Sciatic nerve (tissue), 2 donors: ENCODE data around the gene ITGB8. TPM values are rescaled to one million over a fixed set of nuclear protein-coding genes. Genes with fewer than 3 reads are reported as not detected.
A peak's percentile ranks its signal among the peaks of the same experiment; 100 is the strongest.

ENCODE experiments used
- ATAC-seq: fragments of 200-7000 bp; cut with Tn5 transposase; one replicate; pipeline ENCODE4 v1.9.1; 2020; ENCODE audit warnings: mild to moderate bottlenecking, moderate library complexity
- DNase-seq: peaks from one replicate; pipeline ENCODE4 v3.0.0-alpha.2; 2020; ENCODE audit warnings: low spot score
- intact Hi-C: fragments of 100-400 bp; cut with DNase I; formaldehyde crosslinking; loops from one replicate; pipeline ENCODE4 v1.14.2; 2022
- total RNA-seq: library from RNA; stranded (reverse); fragmentation: NEBNext Ultra II Directional; extraction: Animal tissue kit (Norgen Biotek cat#: 25700); gene quantifications from one replicate; pipeline ENCODE4 v1.2.1, GENCODE V29; 2021
- donor health status: DM: no; HTN: no; CAD: no.
- donor health status: DM: no; HTN: no; CAD: no.

Gene ITGB8
- total RNA-seq, 1 donor from 2014 or later, result 207 TPM

DNA sequence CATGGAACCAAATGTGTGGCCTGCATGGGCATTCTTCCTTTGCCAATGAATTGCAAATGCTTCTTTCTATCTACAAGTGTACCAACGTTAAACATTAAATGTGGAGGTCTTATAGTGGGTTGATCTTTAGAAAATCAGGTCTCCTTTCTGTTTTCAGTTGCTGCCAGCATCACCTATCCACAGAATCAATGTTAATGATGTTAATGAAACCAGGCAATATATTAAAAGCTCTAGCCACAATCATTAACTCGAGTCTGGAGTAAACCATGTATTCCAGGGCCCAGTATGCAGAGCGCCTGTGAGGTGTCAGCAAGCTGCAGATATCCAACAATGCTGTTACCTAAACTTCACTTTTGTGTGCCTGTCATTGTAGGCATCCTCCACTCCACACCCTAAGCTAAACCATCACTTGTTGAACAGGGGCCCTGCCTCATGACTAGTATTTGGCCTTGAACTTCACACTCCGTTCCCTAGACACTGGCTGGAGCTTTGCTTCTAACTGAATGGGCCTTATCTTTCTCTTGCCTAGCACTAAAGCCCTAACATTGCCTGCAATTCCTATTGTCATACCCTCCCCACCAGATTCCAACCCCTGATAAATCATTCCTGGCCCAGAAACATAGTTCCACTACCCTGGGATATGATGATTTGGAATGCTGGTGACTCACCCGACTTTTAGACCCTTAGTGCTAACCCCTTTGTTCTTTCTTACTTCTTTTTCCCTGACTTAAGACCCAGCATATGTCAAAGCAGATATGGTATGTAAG lies 24.3 kb upstream of the ITGB8 start:
- DNase-seq (no peak), ATAC-seq (no peak)
- intact Hi-C loops, result no loop called here

GRCh38 chr7:20307119-20307518 lies 23.6 kb upstream of the ITGB8 start:
- ATAC-seq (no peak), DNase-seq (no peak)
- intact Hi-C loops, result no loop called here

DNA sequence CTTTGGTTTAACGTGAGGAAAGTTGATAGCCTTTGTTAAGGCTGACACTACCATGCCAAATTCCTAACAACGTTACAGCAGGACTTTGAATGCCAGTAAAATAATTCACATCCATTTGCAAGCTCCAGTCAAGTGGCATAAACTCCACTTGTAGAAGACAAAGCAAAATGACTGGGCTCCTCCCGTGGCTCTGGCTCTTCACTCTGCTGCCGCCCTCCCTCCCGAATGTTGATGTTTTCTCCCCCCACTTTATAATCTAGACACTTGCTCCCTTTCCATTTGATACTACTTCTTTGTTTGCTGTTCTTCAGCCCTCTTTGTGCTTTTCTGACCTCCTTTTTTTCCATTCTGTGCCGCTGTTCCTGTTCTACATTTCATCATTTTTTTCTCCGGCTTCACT lies 22.8 kb upstream of the ITGB8 start:
- ATAC-seq (no peak), DNase-seq (no peak)
- intact Hi-C loops, result no loop called here

- DNase-seq (no peak), ATAC-seq (no peak)
- intact Hi-C loops, result no loop called here
These were observed 20.4 kb upstream of the ITGB8 start for GRCh38 chr7:20310301-20310700.

- intact Hi-C loops, result no loop called here
- DNase-seq (no peak), ATAC-seq (no peak)
These were observed 19.5 kb upstream of the ITGB8 start for GRCh38 chr7:20310963-20311742.

- no peak for ATAC-seq
- intact Hi-C loops, result no loop called here
- no peak for DNase-seq
These were observed 19.0 kb upstream of the ITGB8 start for GRCh38 chr7:20311743-20312042.

DNA sequence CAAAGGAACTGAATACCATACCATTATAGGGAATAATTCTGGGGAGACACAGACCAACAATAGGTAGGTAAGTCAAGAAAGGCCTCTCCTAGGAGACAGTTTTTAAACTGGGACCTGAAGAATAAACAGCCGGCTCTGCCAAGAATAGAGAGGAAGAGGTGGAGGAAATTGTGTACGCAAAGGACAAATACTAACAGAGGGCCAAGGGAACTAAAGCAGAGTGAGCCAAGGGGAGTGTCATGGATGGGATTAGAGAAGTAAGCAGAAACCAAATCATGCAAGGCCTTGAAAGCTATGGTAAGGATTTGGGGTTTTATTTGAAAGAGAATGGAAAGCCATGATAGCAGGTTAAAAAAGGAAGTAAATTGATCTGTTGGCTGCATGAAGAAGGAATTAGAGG lies 18.1 kb upstream of the ITGB8 start:
- ATAC-seq, result no peak
- DNase-seq, result no peak
- intact Hi-C loops, result no loop called here

DNA sequence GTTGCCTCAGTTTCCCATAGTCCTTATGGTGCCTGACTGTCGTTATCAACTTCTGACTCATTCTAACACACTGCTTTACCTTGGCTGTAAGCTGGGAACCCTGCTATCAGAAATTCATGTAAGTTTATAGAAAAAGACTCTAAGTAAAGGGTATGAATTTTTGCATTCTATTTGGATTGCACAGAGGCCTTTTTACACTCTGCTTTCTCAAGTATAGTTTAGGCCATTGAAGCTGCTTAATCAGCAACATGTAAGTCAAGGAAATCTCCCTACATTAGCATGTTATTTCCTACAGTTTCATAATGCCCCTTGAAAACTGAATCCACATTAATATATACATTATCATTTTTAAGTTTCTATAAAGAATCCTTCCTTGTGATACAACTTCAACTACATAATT lies 17.1 kb upstream of the ITGB8 start:
- no peak for ATAC-seq
- intact Hi-C loops, result no loop called here
- DNase-seq, result no peak

DNA sequence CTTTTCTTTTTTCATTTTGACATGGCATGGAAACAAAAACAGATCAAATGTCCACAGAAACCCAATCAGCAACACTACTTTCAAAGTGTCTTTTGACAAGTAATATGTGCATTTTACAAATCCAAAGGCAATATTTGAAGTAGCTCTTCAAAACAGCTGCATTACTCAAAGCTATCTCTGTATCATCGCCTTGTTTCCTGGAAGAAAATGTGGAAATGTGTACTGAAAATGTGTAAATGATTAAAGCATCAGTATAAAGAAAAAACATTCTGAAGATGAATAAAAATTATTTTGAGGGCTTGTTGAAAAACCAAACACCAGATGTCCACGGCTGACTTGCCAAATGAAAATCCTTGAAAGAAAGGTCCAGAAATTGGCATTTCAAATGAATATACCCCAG lies 16.5 kb upstream of the ITGB8 start:
- intact Hi-C loops, result no loop called here
- ATAC-seq, result no peak
- no peak for DNase-seq

DNA sequence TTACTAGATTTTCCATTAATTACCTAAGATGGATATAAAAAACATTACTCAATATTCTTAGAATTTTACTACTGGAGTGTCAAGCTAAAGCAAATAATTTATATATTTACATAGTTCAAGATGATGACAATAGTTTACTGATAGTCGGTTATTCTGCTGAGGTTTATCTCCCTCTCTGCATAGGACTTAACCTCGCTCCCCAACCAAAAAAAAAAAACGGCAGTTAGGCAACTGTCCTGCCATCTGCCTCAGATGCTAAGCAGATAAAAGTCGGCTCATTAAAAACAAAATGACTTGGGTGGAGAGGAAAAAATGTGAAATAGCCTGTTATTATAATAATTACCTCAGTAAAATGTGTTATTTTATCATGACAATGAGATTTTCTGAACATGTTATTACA lies 14.0 kb upstream of the ITGB8 start:
- DNase-seq (no peak), ATAC-seq (no peak)
- intact Hi-C loops, result no loop called here

GRCh38 chr7:20317413-20317812 lies 13.3 kb upstream of the ITGB8 start:
- intact Hi-C loops, result no loop called here
- DNase-seq (no peak), ATAC-seq (no peak)

DNA sequence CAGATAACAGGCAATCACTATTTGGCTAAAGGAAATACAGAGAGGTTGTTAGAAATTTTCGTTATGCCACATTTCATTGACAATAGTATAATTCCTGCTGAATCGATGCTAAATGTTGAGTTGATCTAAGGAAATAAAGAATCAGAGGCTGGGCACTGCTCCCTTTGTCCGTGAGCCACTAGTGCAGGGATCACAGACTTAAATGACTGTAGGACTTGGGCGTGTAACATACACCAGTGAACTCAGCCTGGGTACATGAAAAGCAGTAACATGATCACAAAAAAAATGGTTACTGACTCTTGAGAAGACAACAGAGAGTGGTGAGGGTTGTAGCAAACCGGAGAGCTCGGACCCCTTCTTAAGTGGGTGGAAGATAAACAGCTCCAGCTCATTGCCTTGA lies 11.8 kb upstream of the ITGB8 start:
- ATAC-seq (no peak), DNase-seq (no peak)
- intact Hi-C loops, result no loop called here

- no peak for ATAC-seq
- DNase-seq, result no peak
- intact Hi-C loops, result no loop called here
These were observed 10.4 kb upstream of the ITGB8 start for GRCh38 chr7:20320322-20320721.

DNA sequence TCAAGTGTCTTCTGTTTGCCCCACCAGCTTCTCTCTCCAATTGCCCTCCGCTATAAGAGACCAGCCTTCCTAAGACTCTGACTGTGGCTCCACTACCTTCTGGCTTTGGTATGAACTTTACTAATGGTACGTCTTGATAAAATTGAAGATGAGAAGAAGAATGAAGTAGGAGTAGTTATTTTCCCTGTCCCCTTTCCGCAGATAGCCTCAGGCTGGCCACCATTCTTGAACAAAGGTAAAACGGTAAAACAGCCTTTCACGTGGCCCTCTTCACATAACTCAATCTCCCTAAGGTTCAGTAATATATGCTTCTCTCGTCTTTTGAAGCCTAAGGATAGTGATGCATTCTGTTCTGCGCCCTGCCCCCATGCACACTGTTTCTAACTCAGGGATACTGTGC lies 9.9 kb upstream of the ITGB8 start:
- ATAC-seq (no peak), DNase-seq (no peak)
- intact Hi-C loops, result no loop called here

- DNase-seq (no peak), ATAC-seq (no peak)
- intact Hi-C loops, result no loop called here
These were observed 7.1 kb upstream of the ITGB8 start for GRCh38 chr7:20323595-20323994.

DNA sequence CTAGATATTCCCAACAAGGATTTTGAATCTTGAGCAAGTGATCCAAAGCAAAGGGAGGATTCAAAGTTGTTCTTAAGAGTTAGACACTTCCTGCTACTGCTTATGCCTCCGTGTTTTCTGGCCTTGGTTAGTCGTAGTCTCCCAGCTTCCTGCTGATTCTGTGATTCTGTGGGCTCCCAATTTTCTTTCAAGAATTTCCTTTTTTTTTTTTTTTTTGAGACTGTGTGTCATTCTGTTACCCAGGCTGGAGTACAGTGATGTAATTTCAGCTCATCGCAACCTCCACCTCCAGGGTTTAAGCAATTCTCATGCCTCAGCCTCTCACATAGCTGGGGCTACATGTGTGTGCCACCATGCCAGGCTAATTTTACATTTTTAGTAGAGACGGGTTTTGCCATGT lies 4.4 kb upstream of the ITGB8 start:
- DNase-seq, result no peak
- intact Hi-C loops, result no loop called here

GRCh38 chr7:20327055-20327454 lies 3.6 kb upstream of the ITGB8 start:
- intact Hi-C loops, result no loop called here
- DNase-seq (no peak), ATAC-seq (no peak)

More for the DNA sequence above, 4.4 kb upstream of the ITGB8 start:
- no peak for ATAC-seq

- DNase-seq (no peak), ATAC-seq (no peak)
- intact Hi-C loops, result no loop called here
These were observed 2.7 kb upstream of the ITGB8 start for GRCh38 chr7:20328027-20328426.

DNA sequence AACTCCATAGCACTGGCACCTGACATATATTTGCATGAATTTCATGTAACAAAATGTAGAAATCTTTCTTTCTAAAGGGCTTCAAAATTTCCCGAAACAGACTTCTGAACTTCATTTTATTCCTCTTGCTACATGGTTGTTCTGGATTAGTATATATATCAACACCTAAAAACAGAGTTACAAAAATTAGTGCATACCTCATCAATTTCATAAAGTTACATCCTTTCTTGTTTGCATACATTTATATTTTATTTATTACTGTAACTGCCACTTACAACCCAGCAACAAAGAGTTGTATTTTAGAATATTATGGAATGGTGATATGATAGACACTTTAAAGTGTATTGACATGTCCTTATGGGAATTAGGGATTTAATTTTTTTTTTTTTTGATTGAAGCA lies 2.0 kb upstream of the ITGB8 start:
- intact Hi-C loops, result no loop called here
- ATAC-seq (no peak), DNase-seq (no peak)

GRCh38 chr7:20329389-20330238 lies 1.1 kb upstream of the ITGB8 start:
- ATAC-seq (peak; percentile 78), DNase-seq (peak; percentile 79)
- intact Hi-C loops, result no loop called here
